Measurements from ENCODE around the gene MBNL2.

The MBNL2 gene

DNA sequence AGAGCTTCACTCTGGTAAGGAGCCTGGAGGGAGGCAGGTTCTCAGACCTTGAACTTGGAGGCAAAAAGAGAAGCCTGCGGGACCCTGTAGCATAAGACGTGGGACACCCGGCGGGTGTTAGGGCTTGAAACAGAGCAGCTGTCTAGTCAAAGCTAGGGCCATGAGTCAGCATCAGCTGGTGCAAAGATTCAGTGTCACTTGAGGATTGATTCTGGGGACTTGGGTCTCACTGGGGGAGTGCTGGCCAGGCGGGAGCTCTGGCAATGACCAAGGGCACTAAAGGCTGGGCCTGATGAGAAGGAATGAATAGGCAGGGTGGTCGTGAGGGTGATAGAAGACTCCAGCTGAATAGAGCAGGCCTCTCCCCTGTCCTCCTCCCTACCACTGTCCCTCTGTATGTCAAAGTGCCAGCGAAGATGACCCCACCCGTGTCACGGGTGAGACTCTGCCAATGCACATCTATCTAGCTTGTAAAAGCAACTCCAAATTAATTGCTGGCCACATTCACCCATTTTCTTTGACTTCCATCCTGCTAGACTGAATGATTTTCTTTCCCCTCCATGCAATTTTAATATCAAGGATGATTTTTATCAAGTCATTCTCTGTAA lies 97.1 kb downstream of the MBNL2 start:
- TF ChIP-seq TEAD4 (IDR thresholded peaks at IDR 0.05) (no peak), YY1 (IDR thresholded peaks at IDR 0.05; ENCODE audit: low read depth) (no peak), TCF12 (IDR thresholded peaks at IDR 0.05; ENCODE audit: low read depth) (no peak), USF1 (IDR thresholded peaks at IDR 0.05) (no peak), CREB1 (IDR thresholded peaks at IDR 0.05; ENCODE audit: low read depth) (no peak), ZBTB7A (IDR thresholded peaks at IDR 0.05; ENCODE audit: low read depth) (no peak), TAF1 (IDR thresholded peaks at IDR 0.05; ENCODE audit: low read depth) (no peak), FOXM1 (IDR thresholded peaks at IDR 0.05; ENCODE audit: borderline replicate concordance, low read depth) (no peak), NFIC (IDR thresholded peaks at IDR 0.05) (no peak), EGR1 (IDR thresholded peaks at IDR 0.05) (no peak), EP300 (IDR thresholded peaks at IDR 0.05; ENCODE audit: borderline replicate concordance) (no peak), CEBPB (IDR thresholded peaks at IDR 0.05) (no peak), RAD21 (IDR thresholded peaks at IDR 0.05; ENCODE audit: low read depth) (no peak)
- TF ChIP-seq, protein P1, sequence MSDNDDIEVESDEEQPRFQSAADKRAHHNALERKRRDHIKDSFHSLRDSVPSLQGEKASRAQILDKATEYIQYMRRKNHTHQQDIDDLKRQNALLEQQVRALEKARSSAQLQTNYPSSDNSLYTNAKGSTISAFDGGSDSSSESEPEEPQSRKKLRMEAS (IDR thresholded peaks at IDR 0.05), result no peak
- TF ChIP-seq, protein P2, sequence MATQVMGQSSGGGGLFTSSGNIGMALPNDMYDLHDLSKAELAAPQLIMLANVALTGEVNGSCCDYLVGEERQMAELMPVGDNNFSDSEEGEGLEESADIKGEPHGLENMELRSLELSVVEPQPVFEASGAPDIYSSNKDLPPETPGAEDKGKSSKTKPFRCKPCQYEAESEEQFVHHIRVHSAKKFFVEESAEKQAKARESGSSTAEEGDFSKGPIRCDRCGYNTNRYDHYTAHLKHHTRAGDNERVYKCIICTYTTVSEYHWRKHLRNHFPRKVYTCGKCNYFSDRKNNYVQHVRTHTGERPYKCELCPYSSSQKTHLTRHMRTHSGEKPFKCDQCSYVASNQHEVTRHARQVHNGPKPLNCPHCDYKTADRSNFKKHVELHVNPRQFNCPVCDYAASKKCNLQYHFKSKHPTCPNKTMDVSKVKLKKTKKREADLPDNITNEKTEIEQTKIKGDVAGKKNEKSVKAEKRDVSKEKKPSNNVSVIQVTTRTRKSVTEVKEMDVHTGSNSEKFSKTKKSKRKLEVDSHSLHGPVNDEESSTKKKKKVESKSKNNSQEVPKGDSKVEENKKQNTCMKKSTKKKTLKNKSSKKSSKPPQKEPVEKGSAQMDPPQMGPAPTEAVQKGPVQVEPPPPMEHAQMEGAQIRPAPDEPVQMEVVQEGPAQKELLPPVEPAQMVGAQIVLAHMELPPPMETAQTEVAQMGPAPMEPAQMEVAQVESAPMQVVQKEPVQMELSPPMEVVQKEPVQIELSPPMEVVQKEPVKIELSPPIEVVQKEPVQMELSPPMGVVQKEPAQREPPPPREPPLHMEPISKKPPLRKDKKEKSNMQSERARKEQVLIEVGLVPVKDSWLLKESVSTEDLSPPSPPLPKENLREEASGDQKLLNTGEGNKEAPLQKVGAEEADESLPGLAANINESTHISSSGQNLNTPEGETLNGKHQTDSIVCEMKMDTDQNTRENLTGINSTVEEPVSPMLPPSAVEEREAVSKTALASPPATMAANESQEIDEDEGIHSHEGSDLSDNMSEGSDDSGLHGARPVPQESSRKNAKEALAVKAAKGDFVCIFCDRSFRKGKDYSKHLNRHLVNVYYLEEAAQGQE (IDR thresholded peaks at IDR 0.05; ENCODE audit: low read depth), result no peak

GRCh38 chr13:97321101-97321500 lies 99.0 kb downstream of the MBNL2 start:
- TF ChIP-seq TCF12 (IDR thresholded peaks at IDR 0.05; ENCODE audit: low read depth) (no peak), USF1 (IDR thresholded peaks at IDR 0.05) (no peak), ZBTB7A (IDR thresholded peaks at IDR 0.05; ENCODE audit: low read depth) (no peak), RAD21 (IDR thresholded peaks at IDR 0.05; ENCODE audit: low read depth) (no peak), EP300 (IDR thresholded peaks at IDR 0.05; ENCODE audit: borderline replicate concordance) (no peak), EGR1 (IDR thresholded peaks at IDR 0.05) (no peak), TAF1 (IDR thresholded peaks at IDR 0.05; ENCODE audit: low read depth) (no peak), NFIC (IDR thresholded peaks at IDR 0.05) (no peak), FOXM1 (IDR thresholded peaks at IDR 0.05; ENCODE audit: borderline replicate concordance, low read depth) (no peak), YY1 (IDR thresholded peaks at IDR 0.05; ENCODE audit: low read depth) (no peak), CREB1 (IDR thresholded peaks at IDR 0.05; ENCODE audit: low read depth) (no peak), TEAD4 (IDR thresholded peaks at IDR 0.05) (no peak)
- TF ChIP-seq, protein P1 (IDR thresholded peaks at IDR 0.05), result no peak

- TF ChIP-seq CEBPB (IDR thresholded peaks at IDR 0.05), result no peak
- no peak for TF ChIP-seq FOXM1 (IDR thresholded peaks at IDR 0.05; ENCODE audit: borderline replicate concordance, low read depth)
- no peak for TF ChIP-seq RAD21 (IDR thresholded peaks at IDR 0.05; ENCODE audit: low read depth)
- TF ChIP-seq USF1 (IDR thresholded peaks at IDR 0.05), result no peak
- no peak for TF ChIP-seq EP300 (IDR thresholded peaks at IDR 0.05; ENCODE audit: borderline replicate concordance)
- TF ChIP-seq TEAD4 (IDR thresholded peaks at IDR 0.05), result no peak
Measured at GRCh38 chr13:97321616-97322321, 99.6 kb downstream of the MBNL2 start.

GRCh38 chr13:97322740-97323342 lies 100.7 kb downstream of the MBNL2 start:
- TF ChIP-seq CREB1 (IDR thresholded peaks at IDR 0.05; ENCODE audit: low read depth), result no peak
- TF ChIP-seq TCF12 (IDR thresholded peaks at IDR 0.05; ENCODE audit: low read depth), result no peak
- no peak for TF ChIP-seq CEBPB (IDR thresholded peaks at IDR 0.05)
- TF ChIP-seq TEAD4 (IDR thresholded peaks at IDR 0.05), result no peak
- TF ChIP-seq EP300 (IDR thresholded peaks at IDR 0.05; ENCODE audit: borderline replicate concordance), result no peak
- TF ChIP-seq FOXM1 (IDR thresholded peaks at IDR 0.05; ENCODE audit: borderline replicate concordance, low read depth), result no peak
- TF ChIP-seq EGR1 (IDR thresholded peaks at IDR 0.05), result no peak
- TF ChIP-seq NFIC (IDR thresholded peaks at IDR 0.05), result no peak
- TF ChIP-seq, protein P1 (IDR thresholded peaks at IDR 0.05), result no peak
- no peak for TF ChIP-seq RAD21 (IDR thresholded peaks at IDR 0.05; ENCODE audit: low read depth)
- TF ChIP-seq USF1 (IDR thresholded peaks at IDR 0.05), result no peak
- no peak for TF ChIP-seq YY1 (IDR thresholded peaks at IDR 0.05; ENCODE audit: low read depth)
- TF ChIP-seq, protein P2 (IDR thresholded peaks at IDR 0.05; ENCODE audit: low read depth), result no peak
